ENCODE measurements around the gene GID8. TPM values are rescaled to one million over a fixed set of nuclear protein-coding genes. Genes with fewer than 3 reads are reported as not detected.

The GID8 gene
- total and polyA plus RNA-seq, 2 experiments from 2014 or later, result 41.8 to 106 TPM

GRCh38 chr20:62953839-62954703 lies 16.1 kb downstream of the GID8 start:
- H3K4me1 Mint-ChIP-seq, result peaks cover 16% of the 10 kb centered on the region
- no peak overlapping the region for H3K27ac Mint-ChIP-seq
- peak; percentile 68 for ATAC-seq
- Histone ChIP-seq H3K4me3 (peak overlapping the region; percentile 61), H3K79me2 (replicated peaks; ENCODE audit: insufficient read depth) (peaks cover 31% of the 10 kb centered on the region), H3K9me2 (ENCODE audit: insufficient read depth) (no peaks in the 10 kb centered on the region), H3K36me3 (ENCODE audit: insufficient read depth) (no peaks in the 10 kb centered on the region; the same call in 1 of the 2 replicates), H2AFZ (no peak overlapping the region), H4K20me1 (replicated peaks; ENCODE audit: insufficient read depth) (peaks cover 9% of the 10 kb centered on the region), H3K27me3 (ENCODE audit: insufficient read depth) (no peaks in the 10 kb centered on the region), H3K4me1 (ENCODE audit: insufficient read depth) (peaks cover 19% of the 10 kb centered on the region), H3K4me2 (peak overlapping the region; percentile 82), H3F3A (replicated peaks; ENCODE audit: low read depth) (peaks cover 20% of the 10 kb centered on the region; the same call in 1 of the 2 replicates), H3K27ac (ENCODE audit: low read depth) (peak overlapping the region; percentile 63; the same call in 1 of the 2 replicates)
- H3K36me3 Mint-ChIP-seq (ENCODE audit: low read depth), result peaks cover 24% of the 10 kb centered on the region
- TF ChIP-seq POLR2AphosphoS5 (IDR thresholded peaks at IDR 0.05; ENCODE audit: low read depth), result peak; percentile 41
- TF ChIP-seq, protein P1, sequence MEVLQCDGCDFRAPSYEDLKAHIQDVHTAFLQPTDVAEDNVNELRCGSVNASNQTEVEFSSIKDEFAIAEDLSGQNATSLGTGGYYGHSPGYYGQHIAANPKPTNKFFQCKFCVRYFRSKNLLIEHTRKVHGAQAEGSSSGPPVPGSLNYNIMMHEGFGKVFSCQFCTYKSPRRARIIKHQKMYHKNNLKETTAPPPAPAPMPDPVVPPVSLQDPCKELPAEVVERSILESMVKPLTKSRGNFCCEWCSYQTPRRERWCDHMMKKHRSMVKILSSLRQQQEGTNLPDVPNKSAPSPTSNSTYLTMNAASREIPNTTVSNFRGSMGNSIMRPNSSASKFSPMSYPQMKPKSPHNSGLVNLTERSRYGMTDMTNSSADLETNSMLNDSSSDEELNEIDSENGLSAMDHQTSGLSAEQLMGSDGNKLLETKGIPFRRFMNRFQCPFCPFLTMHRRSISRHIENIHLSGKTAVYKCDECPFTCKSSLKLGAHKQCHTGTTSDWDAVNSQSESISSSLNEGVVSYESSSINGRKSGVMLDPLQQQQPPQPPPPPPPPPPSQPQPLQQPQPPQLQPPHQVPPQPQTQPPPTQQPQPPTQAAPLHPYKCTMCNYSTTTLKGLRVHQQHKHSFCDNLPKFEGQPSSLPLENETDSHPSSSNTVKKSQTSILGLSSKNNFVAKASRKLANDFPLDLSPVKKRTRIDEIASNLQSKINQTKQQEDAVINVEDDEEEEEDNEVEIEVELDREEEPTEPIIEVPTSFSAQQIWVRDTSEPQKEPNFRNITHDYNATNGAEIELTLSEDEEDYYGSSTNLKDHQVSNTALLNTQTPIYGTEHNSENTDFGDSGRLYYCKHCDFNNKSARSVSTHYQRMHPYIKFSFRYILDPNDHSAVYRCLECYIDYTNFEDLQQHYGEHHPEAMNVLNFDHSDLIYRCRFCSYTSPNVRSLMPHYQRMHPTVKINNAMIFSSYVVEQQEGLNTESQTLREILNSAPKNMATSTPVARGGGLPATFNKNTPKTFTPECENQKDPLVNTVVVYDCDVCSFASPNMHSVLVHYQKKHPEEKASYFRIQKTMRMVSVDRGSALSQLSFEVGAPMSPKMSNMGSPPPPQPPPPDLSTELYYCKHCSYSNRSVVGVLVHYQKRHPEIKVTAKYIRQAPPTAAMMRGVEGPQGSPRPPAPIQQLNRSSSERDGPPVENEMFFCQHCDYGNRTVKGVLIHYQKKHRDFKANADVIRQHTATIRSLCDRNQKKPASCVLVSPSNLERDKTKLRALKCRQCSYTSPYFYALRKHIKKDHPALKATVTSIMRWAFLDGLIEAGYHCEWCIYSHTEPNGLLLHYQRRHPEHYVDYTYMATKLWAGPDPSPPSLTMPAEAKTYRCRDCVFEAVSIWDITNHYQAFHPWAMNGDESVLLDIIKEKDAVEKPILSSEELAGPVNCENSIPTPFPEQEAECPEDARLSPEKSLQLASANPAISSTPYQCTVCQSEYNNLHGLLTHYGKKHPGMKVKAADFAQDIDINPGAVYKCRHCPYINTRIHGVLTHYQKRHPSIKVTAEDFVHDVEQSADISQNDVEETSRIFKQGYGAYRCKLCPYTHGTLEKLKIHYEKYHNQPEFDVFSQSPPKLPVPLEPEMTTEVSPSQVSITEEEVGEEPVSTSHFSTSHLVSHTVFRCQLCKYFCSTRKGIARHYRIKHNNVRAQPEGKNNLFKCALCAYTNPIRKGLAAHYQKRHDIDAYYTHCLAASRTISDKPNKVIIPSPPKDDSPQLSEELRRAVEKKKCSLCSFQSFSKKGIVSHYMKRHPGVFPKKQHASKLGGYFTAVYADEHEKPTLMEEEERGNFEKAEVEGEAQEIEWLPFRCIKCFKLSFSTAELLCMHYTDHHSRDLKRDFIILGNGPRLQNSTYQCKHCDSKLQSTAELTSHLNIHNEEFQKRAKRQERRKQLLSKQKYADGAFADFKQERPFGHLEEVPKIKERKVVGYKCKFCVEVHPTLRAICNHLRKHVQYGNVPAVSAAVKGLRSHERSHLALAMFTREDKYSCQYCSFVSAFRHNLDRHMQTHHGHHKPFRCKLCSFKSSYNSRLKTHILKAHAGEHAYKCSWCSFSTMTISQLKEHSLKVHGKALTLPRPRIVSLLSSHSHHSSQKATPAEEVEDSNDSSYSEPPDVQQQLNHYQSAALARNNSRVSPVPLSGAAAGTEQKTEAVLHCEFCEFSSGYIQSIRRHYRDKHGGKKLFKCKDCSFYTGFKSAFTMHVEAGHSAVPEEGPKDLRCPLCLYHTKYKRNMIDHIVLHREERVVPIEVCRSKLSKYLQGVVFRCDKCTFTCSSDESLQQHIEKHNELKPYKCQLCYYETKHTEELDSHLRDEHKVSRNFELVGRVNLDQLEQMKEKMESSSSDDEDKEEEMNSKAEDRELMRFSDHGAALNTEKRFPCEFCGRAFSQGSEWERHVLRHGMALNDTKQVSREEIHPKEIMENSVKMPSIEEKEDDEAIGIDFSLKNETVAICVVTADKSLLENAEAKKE (CRISPR knock-in tag; IDR thresholded peaks at IDR 0.05), result no peak
- peak; percentile 77 for DNase-seq (ENCODE audit: low spot score)
- peak overlapping the region; percentile 72 for H3K4me3 Mint-ChIP-seq
- H3K9me3 Mint-ChIP-seq, result no peaks in the 10 kb centered on the region
- H3K27me3 Mint-ChIP-seq (ENCODE audit: insufficient read depth, low read depth, poor library complexity), result peaks cover 14% of the 10 kb centered on the region

Data from GM23338 (cell line).